Stomach (tissue), 4 donors: ENCODE data around the gene RNH1.

Source experiments
- EP300 ChIP-seq: sonication (generic); formaldehyde crosslinking; IDR thresholded peaks from one replicate; pipeline ENCODE4 v1.6.1; 2017; ENCODE audit warnings: antibody characterized with exemption
- POLR2A ChIP-seq, 4 donors: fragments of 450-650 bp; IDR thresholded peaks; one replicate each; pipeline ENCODE4 v1.6.1; 2016; ENCODE audit warnings: antibody characterized with exemption in 4 of 4, control low read depth in 2 of 4, mild to moderate bottlenecking in 1 of 4, moderate library complexity in 1 of 4
- POLR2AphosphoS5 ChIP-seq, 3 donors: sonication (generic); formaldehyde crosslinking; IDR thresholded peaks; one replicate each; pipeline ENCODE4 v1.6.1; 2016; ENCODE audit warnings: antibody characterized with exemption in 3 of 3
- TF ChIP-seq, protein P1 (sequence below), 7 experiments: fragments of 450-650 bp in 4 of 7; fragments of 200-600 bp in 3 of 7; sonication (generic) in 3 of 7; IDR thresholded peaks; one replicate each; pipeline ENCODE4 v1.5.1; 2016 to 2019; ENCODE audit warnings: antibody characterized with exemption in 7 of 7, control low read depth in 2 of 7, mild to moderate bottlenecking in 1 of 7

DNA sequence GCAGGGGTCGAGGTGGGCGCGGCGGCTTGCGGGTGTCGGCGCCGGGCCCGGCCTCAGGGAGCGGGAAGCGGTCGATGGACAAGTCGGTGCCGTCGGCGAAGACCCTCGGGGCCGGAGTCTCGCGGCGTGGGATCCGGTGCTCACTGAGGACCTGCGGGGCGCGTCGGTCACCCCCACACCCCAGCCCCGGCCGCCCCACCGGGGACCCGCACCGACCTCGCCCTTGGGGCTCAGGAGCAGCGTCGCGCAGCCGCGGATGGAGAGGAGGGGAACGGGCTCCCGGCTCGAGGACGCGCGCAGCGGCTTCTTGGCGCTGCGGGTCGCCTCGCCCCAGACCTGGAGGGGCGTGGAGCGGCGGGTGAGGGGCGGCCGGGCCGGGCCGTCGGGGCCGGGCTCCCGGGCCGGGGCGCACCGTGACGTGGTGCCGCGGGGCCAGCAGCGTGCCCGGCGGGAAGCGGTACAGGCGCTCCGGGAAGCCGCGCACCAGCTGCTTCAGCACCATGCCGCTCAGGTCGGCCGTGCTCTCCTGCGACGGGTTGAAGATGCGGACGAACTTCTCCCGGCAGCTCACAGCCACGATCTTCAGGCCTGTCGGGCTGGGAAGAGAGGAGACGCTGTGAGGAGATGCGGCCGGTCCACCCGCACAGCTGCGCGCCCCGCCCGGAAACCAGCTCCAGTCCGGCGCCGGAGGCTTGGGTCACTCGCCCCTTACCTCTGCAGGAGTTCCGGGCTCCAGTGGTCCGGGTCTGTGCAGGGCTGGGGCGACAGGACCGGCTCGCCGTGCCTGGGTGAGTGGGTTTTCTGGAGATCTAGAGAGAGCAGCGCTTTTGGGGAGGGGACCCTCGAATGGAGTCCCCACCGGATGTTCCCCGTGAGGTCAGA is 49.0 kb upstream of the RNH1 start:
- TF ChIP-seq POLR2A (IDR thresholded peaks at IDR 0.05) (no peak), EP300 (no peak), POLR2AphosphoS5 (IDR thresholded peaks at IDR 0.05) (no peak)
- TF ChIP-seq, protein P1, sequence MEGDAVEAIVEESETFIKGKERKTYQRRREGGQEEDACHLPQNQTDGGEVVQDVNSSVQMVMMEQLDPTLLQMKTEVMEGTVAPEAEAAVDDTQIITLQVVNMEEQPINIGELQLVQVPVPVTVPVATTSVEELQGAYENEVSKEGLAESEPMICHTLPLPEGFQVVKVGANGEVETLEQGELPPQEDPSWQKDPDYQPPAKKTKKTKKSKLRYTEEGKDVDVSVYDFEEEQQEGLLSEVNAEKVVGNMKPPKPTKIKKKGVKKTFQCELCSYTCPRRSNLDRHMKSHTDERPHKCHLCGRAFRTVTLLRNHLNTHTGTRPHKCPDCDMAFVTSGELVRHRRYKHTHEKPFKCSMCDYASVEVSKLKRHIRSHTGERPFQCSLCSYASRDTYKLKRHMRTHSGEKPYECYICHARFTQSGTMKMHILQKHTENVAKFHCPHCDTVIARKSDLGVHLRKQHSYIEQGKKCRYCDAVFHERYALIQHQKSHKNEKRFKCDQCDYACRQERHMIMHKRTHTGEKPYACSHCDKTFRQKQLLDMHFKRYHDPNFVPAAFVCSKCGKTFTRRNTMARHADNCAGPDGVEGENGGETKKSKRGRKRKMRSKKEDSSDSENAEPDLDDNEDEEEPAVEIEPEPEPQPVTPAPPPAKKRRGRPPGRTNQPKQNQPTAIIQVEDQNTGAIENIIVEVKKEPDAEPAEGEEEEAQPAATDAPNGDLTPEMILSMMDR (IDR thresholded peaks at IDR 0.05), result no peak
